GM19452 (cell line): ENCODE measurements around the gene NAPA.

Experiments used
- ATAC-seq: cut with Tn5 transposase; IDR thresholded peaks from one replicate; pipeline ENCODE4 v1.9.1; 2021; ENCODE audit not compliant: unreplicated experiment

Gene NAPA

GRCh38 chr19:47464675-47465419 is 50.0 kb downstream of the NAPA start:
- no peak for ATAC-seq

DNA sequence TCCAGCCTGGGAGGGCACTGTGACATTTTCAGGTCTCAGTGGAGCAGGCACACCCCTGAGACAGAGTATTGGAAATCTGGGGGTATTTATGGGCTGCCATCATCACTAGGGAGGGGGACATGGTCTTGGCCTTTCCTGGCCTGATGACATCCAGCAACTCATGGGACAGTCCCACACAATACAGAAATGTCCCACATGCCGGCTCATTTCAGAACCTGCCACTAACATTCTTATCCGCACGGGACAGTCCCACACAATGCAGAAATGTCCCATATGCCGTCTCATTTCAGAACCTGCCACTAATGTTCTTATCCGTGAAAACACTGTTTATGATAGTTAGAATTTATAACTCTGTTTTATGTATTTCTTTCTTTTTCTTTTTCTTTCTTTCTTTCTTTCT is 53.0 kb downstream of the NAPA start:
- ATAC-seq = no peak

DNA sequence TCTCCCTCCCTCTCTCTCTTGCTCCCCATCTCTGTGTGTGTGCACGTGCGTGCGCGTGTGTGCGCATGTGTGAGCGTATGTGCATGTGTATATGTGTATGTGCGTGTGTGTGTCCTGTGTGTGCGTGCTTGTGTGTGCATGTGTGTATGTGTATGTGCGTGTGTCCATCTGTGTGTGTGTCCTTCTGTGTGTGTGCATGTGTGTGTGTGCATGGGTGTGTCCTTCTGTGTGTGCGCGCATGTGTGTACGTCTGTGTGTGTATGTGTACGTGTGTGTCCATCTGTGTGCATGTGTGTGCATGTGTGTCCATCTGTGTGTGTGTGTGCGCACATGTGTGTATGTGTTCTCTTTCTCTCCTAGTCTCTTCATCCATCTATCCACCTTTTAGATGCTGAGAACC is 55.4 kb downstream of the NAPA start:
- no peak for ATAC-seq

- ATAC-seq = no peak
These were observed 56.2 kb downstream of the NAPA start for GRCh38 chr19:47458672-47459071.

DNA sequence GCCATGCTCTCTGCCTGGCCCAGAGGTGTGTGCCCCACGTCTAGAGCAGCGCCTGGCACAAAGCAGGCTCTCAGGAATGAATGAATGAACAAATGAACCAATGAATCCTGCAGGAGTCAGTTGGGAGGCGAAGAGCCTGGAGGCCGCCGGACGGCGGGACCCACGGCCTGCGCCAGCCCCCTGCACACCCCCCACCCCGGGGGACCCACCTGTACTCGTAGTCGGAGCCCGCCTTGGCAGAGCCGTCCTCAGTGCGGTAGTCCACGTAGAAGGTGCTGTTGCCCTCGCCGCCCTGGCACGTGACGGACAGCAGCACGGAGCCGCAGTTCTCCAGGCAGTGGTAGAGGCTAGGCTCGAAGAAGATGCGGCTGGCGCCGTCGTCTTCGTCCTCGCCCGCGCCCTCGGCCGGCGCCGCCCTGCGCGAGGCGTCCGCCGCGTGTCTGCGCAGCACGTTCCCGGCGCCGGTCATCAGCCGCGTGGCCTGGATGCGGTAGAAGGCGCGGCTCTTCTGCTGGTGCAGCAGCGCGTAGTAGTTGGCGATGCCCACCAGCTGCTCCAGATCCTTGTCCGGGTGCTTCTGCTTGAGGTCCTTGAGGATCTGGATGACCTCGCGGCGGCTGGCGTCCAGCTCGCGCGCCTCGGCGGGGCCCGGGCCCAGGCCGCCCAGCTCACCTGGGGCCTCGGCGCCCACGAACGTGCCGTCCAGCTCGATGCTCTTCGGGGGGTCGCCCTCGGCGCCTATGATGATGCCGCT is 58.0 kb downstream of the NAPA start:
- no peak for ATAC-seq

GRCh38 chr19:47450478-47450877 is 64.4 kb downstream of the NAPA start:
- ATAC-seq = no peak

DNA sequence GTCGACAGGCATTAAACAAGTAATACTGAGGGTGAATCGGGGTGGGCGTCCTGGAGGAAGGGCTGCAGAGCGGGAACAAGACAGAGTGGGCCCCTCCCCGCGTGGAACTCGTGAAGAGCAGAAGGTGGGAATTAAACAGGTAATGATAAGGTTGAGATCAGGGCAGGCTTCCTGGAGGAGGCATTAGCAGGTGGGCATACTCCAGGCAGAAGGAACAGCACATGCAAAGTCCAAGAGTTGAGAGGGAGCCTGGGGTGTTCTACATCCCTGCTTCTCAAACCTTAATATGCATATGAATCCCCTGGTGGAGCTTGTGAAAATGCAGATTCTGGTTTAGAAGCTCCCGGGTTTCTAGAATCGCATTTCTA is 66.5 kb downstream of the NAPA start:
- ATAC-seq = no peak

- ATAC-seq = no peak
These were observed 67.1 kb downstream of the NAPA start for GRCh38 chr19:47447470-47448359.

- ATAC-seq = no peak
These were observed 68.1 kb downstream of the NAPA start for GRCh38 chr19:47446534-47447469.

DNA sequence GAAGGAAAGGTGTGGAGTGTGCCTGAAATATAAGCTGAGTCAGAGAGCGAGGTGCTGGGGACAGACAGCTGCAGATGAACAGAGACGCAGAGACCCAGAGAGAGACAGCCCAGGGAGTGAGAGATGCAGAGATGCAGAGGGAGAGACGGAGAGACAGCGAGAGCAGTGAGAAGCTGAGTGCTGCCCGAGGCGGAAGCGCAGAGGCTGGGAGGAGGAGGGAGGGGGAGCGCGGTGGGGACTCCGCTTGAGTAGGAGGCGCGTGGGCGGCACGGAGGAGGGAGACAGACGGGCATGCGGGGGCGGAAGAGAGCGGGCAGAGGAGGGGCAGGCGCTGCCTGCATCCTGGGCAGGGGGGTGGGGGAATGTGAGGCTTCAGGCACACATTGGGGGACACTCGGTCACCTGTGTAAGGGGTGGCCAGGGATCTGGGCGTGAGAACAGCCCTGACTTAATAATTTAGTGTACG is 68.9 kb downstream of the NAPA start:
- ATAC-seq = no peak

DNA sequence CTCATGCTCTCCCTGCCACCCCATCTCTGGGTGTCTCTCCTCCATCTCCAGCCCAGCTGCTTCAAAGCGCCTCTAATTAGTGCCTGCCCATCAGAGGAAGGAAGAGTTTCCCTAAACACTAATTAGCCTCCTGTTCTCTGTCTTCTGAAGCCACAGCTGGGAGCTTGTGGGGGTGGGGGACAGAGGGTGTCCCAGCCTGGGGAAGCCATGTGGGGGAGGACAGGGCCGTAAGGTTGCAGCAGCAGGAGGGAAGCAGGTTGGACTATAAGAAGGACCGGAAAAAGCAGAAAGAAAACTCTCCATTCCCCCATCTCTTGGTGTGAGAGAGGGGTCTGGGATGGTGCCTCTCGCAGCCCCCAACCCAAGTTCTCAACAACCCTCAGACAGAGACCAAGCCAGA is 69.3 kb downstream of the NAPA start:
- no peak for ATAC-seq

DNA sequence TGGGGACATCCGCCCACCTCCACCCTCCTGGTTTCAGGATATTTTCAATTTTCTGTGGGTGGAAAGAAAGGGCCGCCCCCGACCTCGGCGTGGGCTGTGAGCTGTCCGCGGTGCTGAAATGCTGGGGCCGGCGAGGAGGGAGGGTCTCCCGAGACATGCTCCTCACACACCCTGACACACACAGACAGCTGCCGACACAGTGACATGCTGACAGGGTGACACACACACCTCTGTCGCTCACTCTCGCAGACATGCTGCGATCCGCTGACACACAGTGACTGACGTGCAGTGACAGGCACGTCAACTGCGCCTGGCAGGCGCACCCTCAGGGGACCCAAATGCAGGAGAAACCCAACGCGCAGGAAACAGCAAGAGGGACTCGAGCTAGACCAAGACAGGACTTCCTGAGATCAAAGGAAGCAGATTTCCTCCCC is 70.5 kb downstream of the NAPA start:
- no peak for ATAC-seq

GRCh38 chr19:47443331-47443730 is 71.5 kb downstream of the NAPA start:
- no peak for ATAC-seq

DNA sequence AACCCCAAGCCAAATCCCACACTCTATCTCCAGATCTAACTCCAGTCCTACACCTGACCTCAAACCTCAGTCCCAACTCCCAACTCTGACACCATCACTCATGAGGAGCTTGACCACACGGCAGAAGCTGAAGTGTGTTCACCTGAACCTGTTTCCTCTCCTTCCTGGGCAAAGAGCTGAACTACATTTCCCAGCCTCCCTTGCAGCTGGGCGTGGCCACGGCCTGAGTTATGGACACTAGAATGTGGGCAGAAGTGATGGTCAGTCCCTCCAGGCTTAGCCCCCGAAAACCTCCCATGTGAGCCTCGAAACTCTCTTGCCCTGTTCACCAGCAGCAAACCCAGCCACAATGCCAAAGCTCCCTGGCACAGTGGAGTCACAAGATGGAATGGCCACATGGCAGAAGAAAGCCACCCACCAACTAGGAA is 76.1 kb downstream of the NAPA start:
- no peak for ATAC-seq
